Measurements from ENCODE around the gene ALG12. TPM values are rescaled to one million over a fixed set of nuclear protein-coding genes. Genes with fewer than 3 reads are reported as not detected.

ALG12 gene
- polyA plus RNA-seq, 1 donor from 2014 or later: 14.3 TPM

- TF ChIP-seq MXI1 (conservative IDR thresholded peaks at IDR 0.05; ENCODE audit: poor library complexity, severe bottlenecking) (no peak), POLR2AphosphoS5 (IDR thresholded peaks at IDR 0.05) (no peak), TAF1 (IDR thresholded peaks at IDR 0.05; ENCODE audit: low read depth) (no peak), SMC3 (conservative IDR thresholded peaks at IDR 0.05; ENCODE audit: poor library complexity) (no peak), EZH2 (IDR thresholded peaks at IDR 0.05; ENCODE audit: borderline replicate concordance, insufficient read depth, low read length, poor library complexity, severe bottlenecking) (no peak), EP300 (conservative IDR thresholded peaks at IDR 0.05; ENCODE audit: poor library complexity, severe bottlenecking) (no peak), RAD21 (conservative IDR thresholded peaks at IDR 0.05) (no peak), CTCF (IDR thresholded peaks at IDR 0.05; ENCODE audit: poor library complexity, severe bottlenecking) (no peak)
- TF ChIP-seq, protein P1, sequence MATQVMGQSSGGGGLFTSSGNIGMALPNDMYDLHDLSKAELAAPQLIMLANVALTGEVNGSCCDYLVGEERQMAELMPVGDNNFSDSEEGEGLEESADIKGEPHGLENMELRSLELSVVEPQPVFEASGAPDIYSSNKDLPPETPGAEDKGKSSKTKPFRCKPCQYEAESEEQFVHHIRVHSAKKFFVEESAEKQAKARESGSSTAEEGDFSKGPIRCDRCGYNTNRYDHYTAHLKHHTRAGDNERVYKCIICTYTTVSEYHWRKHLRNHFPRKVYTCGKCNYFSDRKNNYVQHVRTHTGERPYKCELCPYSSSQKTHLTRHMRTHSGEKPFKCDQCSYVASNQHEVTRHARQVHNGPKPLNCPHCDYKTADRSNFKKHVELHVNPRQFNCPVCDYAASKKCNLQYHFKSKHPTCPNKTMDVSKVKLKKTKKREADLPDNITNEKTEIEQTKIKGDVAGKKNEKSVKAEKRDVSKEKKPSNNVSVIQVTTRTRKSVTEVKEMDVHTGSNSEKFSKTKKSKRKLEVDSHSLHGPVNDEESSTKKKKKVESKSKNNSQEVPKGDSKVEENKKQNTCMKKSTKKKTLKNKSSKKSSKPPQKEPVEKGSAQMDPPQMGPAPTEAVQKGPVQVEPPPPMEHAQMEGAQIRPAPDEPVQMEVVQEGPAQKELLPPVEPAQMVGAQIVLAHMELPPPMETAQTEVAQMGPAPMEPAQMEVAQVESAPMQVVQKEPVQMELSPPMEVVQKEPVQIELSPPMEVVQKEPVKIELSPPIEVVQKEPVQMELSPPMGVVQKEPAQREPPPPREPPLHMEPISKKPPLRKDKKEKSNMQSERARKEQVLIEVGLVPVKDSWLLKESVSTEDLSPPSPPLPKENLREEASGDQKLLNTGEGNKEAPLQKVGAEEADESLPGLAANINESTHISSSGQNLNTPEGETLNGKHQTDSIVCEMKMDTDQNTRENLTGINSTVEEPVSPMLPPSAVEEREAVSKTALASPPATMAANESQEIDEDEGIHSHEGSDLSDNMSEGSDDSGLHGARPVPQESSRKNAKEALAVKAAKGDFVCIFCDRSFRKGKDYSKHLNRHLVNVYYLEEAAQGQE (IDR thresholded peaks at IDR 0.05; ENCODE audit: borderline replicate concordance): no peak
- Histone ChIP-seq H3K36me3 (ENCODE audit: insufficient read depth, low read length) (peaks cover 49% of the 10 kb centered on the region), H3K9me2 (ENCODE audit: insufficient read depth, low read length) (no peaks in the 10 kb centered on the region), H3K79me2 (replicated peaks; ENCODE audit: insufficient read depth, low read length) (peaks cover 37% of the 10 kb centered on the region), H3K4me2 (ENCODE audit: low read length) (no peak overlapping the region), H3K27me3 (ENCODE audit: insufficient read depth, low read depth, low read length) (no peaks in the 10 kb centered on the region), H2AFZ (ENCODE audit: low read depth, low read length) (no peak overlapping the region), H3K9ac (ENCODE audit: low read length) (no peak overlapping the region), H3K27ac (ENCODE audit: low read length) (no peak overlapping the region), H3F3A (ENCODE audit: insufficient read depth, low read length, poor library complexity, severe bottlenecking) (no peaks in the 10 kb centered on the region), H4K20me1 (ENCODE audit: insufficient read depth) (no peaks in the 10 kb centered on the region), H3K4me3 (ENCODE audit: low read length) (no peak overlapping the region), H3K9me3 (ENCODE audit: low read length) (peaks cover 14% of the 10 kb centered on the region)
These were observed 29.2 kb downstream of the ALG12 start for GRCh38 chr22:49889071-49889470.

DNA sequence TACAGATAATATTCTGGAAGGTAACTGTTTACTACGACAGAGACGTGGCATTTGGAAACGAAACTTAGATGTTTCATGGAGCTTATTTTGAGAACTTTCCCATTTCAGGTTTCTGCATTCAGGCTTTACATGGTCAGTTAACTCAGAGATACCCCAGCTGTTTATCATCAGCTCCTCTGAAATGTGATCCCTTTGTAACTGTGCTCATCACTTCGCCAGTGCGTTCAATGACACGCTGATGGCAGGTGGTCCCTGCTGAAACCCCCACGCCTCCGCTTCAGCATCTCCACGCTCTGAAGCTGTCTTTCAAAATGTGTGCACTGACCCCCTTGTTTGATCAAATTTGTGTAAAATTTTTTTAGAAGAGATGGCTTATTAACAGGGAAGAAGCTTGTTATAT lies 30.5 kb downstream of the ALG12 start:
- no peaks in the 10 kb centered on the region for H3F3A ChIP-seq (ENCODE audit: insufficient read depth, low read length, poor library complexity, severe bottlenecking)
- no peak overlapping the region for H2AFZ ChIP-seq (ENCODE audit: low read depth, low read length)
- H3K27ac ChIP-seq (ENCODE audit: low read length): no peak overlapping the region
- peaks cover 52% of the 10 kb centered on the region for H3K36me3 ChIP-seq (ENCODE audit: insufficient read depth, low read length)
- H3K27me3 ChIP-seq (ENCODE audit: insufficient read depth, low read depth, low read length): no peaks in the 10 kb centered on the region
- no peak overlapping the region for H3K4me3 ChIP-seq (ENCODE audit: low read length)
- TF ChIP-seq SMC3 (conservative IDR thresholded peaks at IDR 0.05; ENCODE audit: poor library complexity): no peak
- TF ChIP-seq RAD21 (conservative IDR thresholded peaks at IDR 0.05): no peak
- no peak for TF ChIP-seq POLR2AphosphoS5 (IDR thresholded peaks at IDR 0.05)
- no peak for TF ChIP-seq EP300 (conservative IDR thresholded peaks at IDR 0.05; ENCODE audit: poor library complexity, severe bottlenecking)
- TF ChIP-seq TAF1 (IDR thresholded peaks at IDR 0.05; ENCODE audit: low read depth): no peak
- TF ChIP-seq EZH2 (IDR thresholded peaks at IDR 0.05; ENCODE audit: borderline replicate concordance, insufficient read depth, low read length, poor library complexity, severe bottlenecking): no peak
- TF ChIP-seq, protein P1 (IDR thresholded peaks at IDR 0.05; ENCODE audit: borderline replicate concordance): no peak
- TF ChIP-seq MXI1 (conservative IDR thresholded peaks at IDR 0.05; ENCODE audit: poor library complexity, severe bottlenecking): no peak
- TF ChIP-seq CTCF (IDR thresholded peaks at IDR 0.05; ENCODE audit: poor library complexity, severe bottlenecking): no peak
- peaks cover 49% of the 10 kb centered on the region for H3K79me2 ChIP-seq (replicated peaks; ENCODE audit: insufficient read depth, low read length)
- H3K4me2 ChIP-seq (ENCODE audit: low read length): no peak overlapping the region
- H3K9ac ChIP-seq (ENCODE audit: low read length): no peak overlapping the region
- no peaks in the 10 kb centered on the region for H3K9me2 ChIP-seq (ENCODE audit: insufficient read depth, low read length)
- peaks cover 18% of the 10 kb centered on the region for H3K9me3 ChIP-seq (ENCODE audit: low read length)
- no peaks in the 10 kb centered on the region for H4K20me1 ChIP-seq (ENCODE audit: insufficient read depth)

Data from neural cell (in vitro differentiated cells).